M059J (cell line): ENCODE results near the gene KLHL3. TPM values are rescaled to one million over a fixed set of nuclear protein-coding genes. Genes with fewer than 3 reads are reported as not detected.

Experiments
- DNase-seq: peaks from one replicate; pipeline ENCODE4 v3.0.0-alpha.2; 2012; ENCODE audit warnings: low read depth
- total RNA-seq: library from RNA; depleted of rRNA; stranded (reverse); fragments of >200 nt; shearing (Covaris generic); gene quantifications from 2 replicates; pipeline ENCODE4 v1.2.3, GENCODE V29; 2014

The KLHL3 gene
- total RNA-seq, 1 experiment from 2014 or later = 0.74 TPM

DNA sequence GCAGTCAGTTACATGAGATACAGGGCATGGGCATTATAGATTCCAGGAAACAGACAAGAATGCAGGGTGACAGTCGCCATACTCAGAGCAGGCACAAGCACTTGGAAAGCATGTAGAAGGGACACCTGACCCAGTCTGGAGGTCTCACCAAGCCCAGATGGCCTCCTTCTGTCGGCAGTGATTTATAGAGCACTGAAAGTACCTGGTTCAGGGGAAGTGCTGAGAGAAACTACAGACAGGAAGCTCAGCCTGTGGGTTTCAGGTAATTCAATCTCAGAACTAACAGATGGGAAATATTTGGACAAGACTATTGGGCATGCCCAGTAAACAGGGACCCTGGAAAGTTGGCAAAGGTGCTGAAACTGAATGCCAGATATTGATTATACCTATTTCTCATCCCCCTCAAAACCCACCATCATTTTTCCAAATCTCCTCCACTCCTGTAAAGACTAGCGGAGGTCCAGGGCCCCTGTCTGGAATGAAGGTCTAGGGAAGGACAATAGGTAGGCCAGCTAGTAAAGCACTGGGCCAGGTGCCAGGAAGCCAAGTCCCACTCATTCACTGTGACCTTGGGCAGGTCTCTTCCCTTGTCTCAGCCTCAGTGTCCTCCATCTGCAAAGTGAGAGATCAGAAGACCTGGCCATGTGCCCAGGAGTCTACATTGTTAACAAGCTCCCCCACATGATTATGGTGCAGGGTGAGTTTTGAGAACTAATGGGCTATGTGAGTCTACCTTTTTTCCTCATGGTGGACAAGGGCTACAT is 26.9 kb downstream of the KLHL3 start:
- no peak for DNase-seq

GRCh38 chr5:137708062-137708461 is 27.8 kb downstream of the KLHL3 start:
- DNase-seq = no peak

GRCh38 chr5:137706841-137707240 is 29.0 kb downstream of the KLHL3 start:
- peak; percentile 24 for DNase-seq

DNA sequence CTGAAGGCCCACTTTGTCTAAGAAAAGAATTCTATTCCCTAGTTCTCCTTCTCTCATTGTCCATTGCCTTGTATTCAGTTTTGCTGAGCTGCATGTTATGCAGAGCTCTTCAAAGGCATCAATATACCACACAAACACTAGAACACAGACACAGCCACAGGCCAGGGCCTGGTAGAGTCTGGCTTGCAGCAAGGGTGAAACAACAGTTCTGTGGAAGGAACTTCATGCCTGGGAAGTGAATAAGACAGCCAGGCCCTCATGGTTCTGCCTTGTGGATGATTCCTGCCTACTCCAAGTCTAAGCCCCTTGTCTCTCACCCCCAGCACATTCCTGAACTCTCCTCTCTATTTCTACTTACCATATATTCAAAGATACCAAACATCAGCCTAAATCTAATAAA is 30.8 kb downstream of the KLHL3 start:
- DNase-seq = no peak

DNA sequence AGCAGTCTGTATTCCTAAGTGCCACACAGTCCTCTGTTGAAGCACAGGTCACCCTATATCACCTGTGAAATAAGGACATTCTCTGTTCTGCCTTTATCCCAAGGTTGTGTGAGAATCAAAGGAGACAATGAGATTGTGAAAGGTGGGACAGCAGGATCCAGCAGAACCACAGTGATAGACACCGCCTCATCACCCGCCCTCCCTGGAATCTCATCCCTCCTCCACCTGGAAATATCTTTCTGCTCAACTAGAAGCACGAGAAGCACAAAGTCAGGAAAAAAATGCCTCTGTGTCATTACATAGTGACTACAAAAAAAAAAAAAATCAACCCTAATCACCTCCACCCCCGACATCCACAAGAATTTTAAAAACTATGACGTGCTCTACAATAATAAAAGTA is 32.3 kb downstream of the KLHL3 start:
- no peak for DNase-seq

- no peak for DNase-seq
Observed at GRCh38 chr5:137700282-137700680, 35.6 kb downstream of the KLHL3 start.

- DNase-seq = no peak
Observed at GRCh38 chr5:137699336-137700281, 36.3 kb downstream of the KLHL3 start.

DNA sequence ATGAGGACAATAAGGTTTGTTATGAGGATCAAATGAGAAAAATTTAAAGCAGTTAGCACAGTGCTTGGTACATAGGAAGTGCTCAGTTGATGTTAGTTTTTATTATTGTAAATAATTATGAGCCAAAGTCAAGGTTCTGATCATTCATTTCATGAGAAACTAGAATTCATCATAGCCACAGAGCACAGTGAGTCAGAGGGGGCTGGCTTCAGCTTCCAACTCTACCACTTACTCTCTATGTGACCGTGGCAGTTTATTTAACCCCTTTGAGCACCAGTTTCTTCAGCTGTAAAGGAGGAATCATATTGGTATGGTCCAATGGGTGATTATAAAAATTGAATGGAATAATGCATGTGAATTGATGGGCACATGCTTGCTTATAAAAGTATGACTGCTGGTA is 39.4 kb downstream of the KLHL3 start:
- peak; percentile 35 for DNase-seq

DNA sequence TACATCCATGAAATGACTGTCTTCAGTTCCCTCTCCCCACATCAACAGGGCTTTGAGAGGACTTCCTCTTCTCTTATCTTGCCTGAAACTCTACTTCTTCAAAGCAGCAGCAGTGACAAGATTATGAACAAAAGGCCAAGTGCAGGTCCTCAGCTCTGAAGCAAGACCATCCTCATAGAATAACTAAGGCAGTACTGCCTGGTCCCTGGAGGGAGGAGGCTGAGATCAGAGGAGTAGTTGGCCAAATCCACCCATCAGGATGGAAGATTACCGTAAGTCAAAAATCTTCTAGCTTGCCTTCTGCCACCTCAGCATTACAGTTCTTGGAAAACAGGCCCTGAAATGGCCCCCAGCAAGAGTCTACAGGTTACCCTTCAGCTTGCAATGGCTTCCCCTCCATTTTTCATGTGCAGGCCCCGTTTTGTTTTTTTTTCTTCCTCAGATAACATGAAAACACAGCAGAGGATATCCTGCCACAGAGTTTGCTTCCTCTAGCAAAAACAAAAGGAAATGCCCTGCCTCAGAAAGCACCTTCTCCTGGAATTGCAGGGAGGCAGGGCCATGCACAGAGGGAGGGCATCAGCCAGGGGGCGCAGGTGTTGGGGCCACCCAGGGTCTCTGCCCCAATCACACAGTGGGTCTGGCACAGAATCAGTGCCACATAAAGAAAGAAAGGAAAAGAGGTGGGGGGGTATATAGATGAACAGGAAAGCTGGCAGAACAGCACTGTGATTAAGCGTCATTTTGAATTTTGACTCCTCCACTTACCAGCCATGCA is 40.0 kb downstream of the KLHL3 start:
- DNase-seq = no peak

DNA sequence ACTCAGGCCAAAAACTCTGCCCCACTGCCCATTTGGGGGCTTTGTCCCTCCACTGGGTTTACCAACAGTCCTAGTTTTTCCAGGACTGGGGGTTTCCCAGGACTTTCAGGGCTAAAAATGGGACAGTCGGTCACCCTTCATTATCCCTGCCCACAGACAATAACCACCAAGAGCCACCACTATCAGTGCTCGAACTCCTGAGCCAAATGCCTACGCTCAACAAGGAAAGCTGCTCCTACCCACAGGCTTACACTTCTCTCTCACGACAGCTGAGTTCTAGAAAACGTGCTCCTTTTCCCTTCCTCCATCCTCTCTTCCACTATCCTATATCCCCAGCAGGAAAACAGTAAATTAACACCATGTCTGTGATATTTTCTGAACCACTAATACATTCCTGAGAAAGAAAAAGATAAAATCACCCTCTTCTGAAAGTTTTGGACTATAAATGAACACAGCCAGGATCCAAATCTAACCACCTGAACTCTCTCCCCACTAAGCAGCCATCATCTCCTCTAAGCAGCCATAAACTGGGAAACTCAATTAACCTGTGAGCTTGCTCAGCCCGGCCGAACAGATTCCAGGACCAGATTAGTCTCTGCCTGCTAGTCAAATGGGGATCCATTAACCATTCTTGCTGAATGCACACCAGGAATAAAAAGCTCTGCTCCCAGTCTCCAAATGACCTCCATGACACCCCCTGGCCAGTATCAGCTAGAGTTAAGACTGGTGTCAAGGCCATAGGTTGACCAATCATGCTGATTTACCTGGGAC is 41.8 kb downstream of the KLHL3 start:
- no peak for DNase-seq

- DNase-seq = no peak
Observed at GRCh38 chr5:137693307-137693950, 42.5 kb downstream of the KLHL3 start.

- no peak for DNase-seq
Observed at GRCh38 chr5:137689306-137689705, 46.6 kb downstream of the KLHL3 start.

GRCh38 chr5:137688210-137688840 is 47.6 kb downstream of the KLHL3 start:
- DNase-seq = no peak

- no peak for DNase-seq
Observed at GRCh38 chr5:137684761-137685160, 51.1 kb downstream of the KLHL3 start.

- DNase-seq = no peak
Observed at GRCh38 chr5:137681191-137681590, 54.7 kb downstream of the KLHL3 start.

DNA sequence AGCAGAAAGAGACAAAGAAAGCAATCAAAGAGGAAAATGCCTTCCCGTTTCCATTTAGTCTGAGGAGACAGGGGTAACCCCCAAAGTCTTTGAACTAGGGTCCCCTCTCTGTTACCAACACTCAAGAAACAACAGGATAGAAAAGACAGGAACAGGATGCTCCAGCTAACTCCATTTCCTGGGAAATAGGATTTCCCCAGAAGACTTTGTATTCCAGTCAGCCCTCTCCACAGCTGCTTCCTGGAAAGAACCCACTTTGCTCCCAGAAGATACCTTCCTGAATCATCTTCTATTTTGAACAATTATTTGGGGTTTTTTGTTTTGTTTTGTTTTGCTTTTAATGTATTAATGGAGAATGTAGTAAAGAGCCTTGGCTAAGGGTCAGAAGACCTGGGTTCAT is 56.0 kb downstream of the KLHL3 start:
- DNase-seq = no peak

DNA sequence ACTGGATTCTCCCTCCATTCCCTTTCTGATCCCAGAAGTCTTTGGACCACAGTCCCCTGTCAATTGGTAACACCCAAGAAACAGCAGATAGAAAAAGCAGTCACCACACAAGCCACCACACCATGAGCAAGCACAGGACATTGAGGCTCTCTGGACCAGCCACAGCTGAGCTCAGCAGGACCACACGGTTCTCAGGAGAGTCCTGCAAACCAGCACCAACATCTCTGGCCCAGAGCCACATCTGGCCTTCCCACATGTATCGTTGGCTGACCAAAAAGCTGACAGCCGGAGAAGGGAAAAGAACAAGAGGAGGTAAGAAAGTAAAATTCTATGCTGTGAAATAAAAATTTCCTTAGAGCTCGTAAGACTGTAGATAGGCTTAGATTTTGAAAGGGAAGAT is 56.7 kb downstream of the KLHL3 start:
- DNase-seq = no peak

DNA sequence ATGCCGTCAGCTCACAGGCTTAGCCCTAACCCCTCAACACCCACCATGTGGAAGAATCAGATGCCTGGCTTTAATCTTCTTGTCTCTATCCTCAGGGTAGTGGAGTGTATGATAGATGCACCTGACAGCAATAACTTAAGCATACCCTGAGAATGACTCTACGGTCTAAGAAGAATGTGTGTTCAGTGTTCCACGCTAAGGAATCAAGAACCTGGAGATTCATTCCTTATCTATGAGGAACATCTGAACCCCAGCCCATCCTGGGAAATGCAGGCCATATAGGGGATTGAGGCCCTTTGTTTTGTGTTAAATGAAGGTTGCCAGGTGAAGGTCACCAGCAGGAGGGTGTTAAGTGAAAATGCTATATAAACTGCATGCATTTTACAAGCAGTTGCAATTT is 63.0 kb downstream of the KLHL3 start:
- DNase-seq = no peak

- DNase-seq = no peak
Observed at GRCh38 chr5:137672001-137672400, 63.9 kb downstream of the KLHL3 start.

DNA sequence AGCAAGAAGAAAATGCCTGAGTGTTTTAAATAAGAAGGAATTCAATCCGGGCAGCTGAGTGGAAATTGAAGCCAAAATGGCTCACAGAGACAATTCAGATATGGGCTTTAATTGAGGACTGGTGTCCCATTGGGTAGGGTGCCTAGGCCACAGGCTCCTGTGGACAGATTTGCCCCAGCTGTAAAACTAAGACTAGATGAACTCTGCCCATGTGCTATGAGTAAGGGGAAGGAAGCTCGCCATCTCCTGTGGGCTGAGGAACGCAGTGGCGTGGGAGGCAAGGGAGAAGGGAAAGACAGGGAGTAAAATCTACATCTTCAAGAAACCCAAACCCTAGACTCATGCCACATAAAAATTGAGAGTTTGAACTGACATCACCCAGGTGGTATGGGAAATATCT is 66.1 kb downstream of the KLHL3 start:
- DNase-seq = no peak
